HG03103 (cell line): ENCODE results near the gene MXRA8.

Experiments used
- ATAC-seq: cut with Tn5 transposase; IDR thresholded peaks from one replicate; pipeline ENCODE4 v1.9.1; 2021; ENCODE audit warnings: low read depth; ENCODE audit not compliant: unreplicated experiment

MXRA8 gene

GRCh38 chr1:1337793-1338147, 20.6 kb downstream of the MXRA8 start:
- no peak for ATAC-seq

GRCh38 chr1:1336931-1337792, 21.2 kb downstream of the MXRA8 start:
- no peak for ATAC-seq

- no peak for ATAC-seq
These were observed 21.9 kb downstream of the MXRA8 start for GRCh38 chr1:1336446-1336845.

GRCh38 chr1:1335792-1336248, 22.5 kb downstream of the MXRA8 start:
- ATAC-seq, result no peak

- ATAC-seq, result no peak
These were observed 23.1 kb downstream of the MXRA8 start for GRCh38 chr1:1335283-1335682.

- ATAC-seq, result no peak
These were observed 23.5 kb downstream of the MXRA8 start for GRCh38 chr1:1334835-1335234.

GRCh38 chr1:1333551-1334241, 24.7 kb downstream of the MXRA8 start:
- no peak for ATAC-seq

GRCh38 chr1:1332774-1333480, 25.4 kb downstream of the MXRA8 start:
- ATAC-seq, result no peak

- no peak for ATAC-seq
These were observed 26.2 kb downstream of the MXRA8 start for GRCh38 chr1:1332031-1332755.

GRCh38 chr1:1331068-1331965, 27.0 kb downstream of the MXRA8 start, which contains the start of gene TAS1R3:
TSS of gene TAS1R3 (plus strand) at chr1:1331280. CDS start at chr1:1331346, 66 bp downstream.
- ATAC-seq, result no peak

GRCh38 chr1:1330366-1331067, 27.8 kb downstream of the MXRA8 start:
- no peak for ATAC-seq

GRCh38 chr1:1329304-1330210, 28.8 kb downstream of the MXRA8 start:
- ATAC-seq, result no peak

- no peak for ATAC-seq
These were observed 30.1 kb downstream of the MXRA8 start for GRCh38 chr1:1328254-1328653.

- ATAC-seq, result no peak
These were observed 31.1 kb downstream of the MXRA8 start for GRCh38 chr1:1327291-1327690.

GRCh38 chr1:1326075-1326605, 32.2 kb downstream of the MXRA8 start:
- no peak for ATAC-seq

GRCh38 chr1:1325288-1326074, 32.9 kb downstream of the MXRA8 start:
- no peak for ATAC-seq
